ENCODE results near the gene SEMA4D. TPM values are rescaled to one million over a fixed set of nuclear protein-coding genes. Genes with fewer than 3 reads are reported as not detected.

Gene SEMA4D
- total and polyA plus RNA-seq, 9 of the 15 experiments (the other 6 are each of a cell fraction or from before 2014, with no cell fraction given) = 0.38 to 5.1 (median 1.8) TPM

GRCh38 chr9:89314955-89315354 lies 183.0 kb downstream of the SEMA4D start:
- Histone ChIP-seq H3K27me3 (ENCODE audit: control insufficient read depth in 2 of 2, insufficient read depth in 2 of 2, low read length in 2 of 2) (no peaks in the 10 kb centered on the region), H2AFZ (ENCODE audit: low read depth, low read length) (no peak overlapping the region), H3K27ac (ENCODE audit: extremely low read depth, low read depth, low read length) (no peak overlapping the region; the same call in 1 of the 3 replicates), H3K4me3 (peak overlapping the region; percentile 82; the same call in 1 of the 2 replicates), H3K9me1 (ENCODE audit: control insufficient read depth, insufficient read depth, low read length) (peaks cover 4% of the 10 kb centered on the region), H3K4me1 (replicated peaks in 1 of 2; ENCODE audit: control insufficient read depth in 2 of 2, insufficient read depth in 2 of 2, low read length in 2 of 2) (peaks cover 7% of the 10 kb centered on the region in 2 experiments; a peak in 3 of 5 replicates), H3K9ac (ENCODE audit: insufficient read depth in 1 of 2, low read depth in 2 of 2, low read length in 2 of 2) (peak overlapping the region in 1 of 2 experiments; percentile 98; a peak in 3 of 4 replicates), H3K9me3 (replicated peaks; ENCODE audit: control insufficient read depth, insufficient read depth, low read depth, low read length) (no peaks in the 10 kb centered on the region), H3K36me3 (ENCODE audit: control insufficient read depth, insufficient read depth, low read length) (peaks cover 60% of the 10 kb centered on the region), H3K4me2 (ENCODE audit: insufficient read depth, low read length) (peak overlapping the region; percentile 74), H4K20me1 (replicated peaks; ENCODE audit: control insufficient read depth, insufficient read depth, low read length) (peaks cover 28% of the 10 kb centered on the region), H3K79me2 (ENCODE audit: control insufficient read depth, insufficient read depth, low read length) (peaks cover 87% of the 10 kb centered on the region)
- CTCF ChIA-PET (ENCODE audit: low intra/inter-chr PET ratio) = no interaction called here
- DNase-seq (ENCODE audit: extremely low read depth in 1 of 4, low spot score in 3 of 4) (no peak), ATAC-seq (no peak), FAIRE-seq (no peak)
- 63% methylated on average over 1 of the region's 1 CpG for WGBS (ENCODE audit: insufficient coverage, low coverage, missing lambda C conversion rate)
- POLR2A ChIA-PET = no interaction called here
- intact Hi-C loops (cut with micrococcal nuclease) = no loop called here
- in situ Hi-C loops (cut with MboI) = no loop called here
- BruUV-seq (replicated peaks) = no TSS peak
- no peak for TF ChIP-seq ERF (CRISPR knock-in tag; IDR thresholded peaks at IDR 0.05)
- no peak for TF ChIP-seq SAP30 (IDR thresholded peaks at IDR 0.05; ENCODE audit: borderline replicate concordance, insufficient read depth, low read depth, low read length, poor library complexity, severe bottlenecking)
- no peak for TF ChIP-seq CBFB (CRISPR knock-in tag; IDR thresholded peaks at IDR 0.05)
- TF ChIP-seq BMI1 (IDR thresholded peaks at IDR 0.05; ENCODE audit: low read length) = no peak
- TF ChIP-seq TAF9B (IDR thresholded peaks at IDR 0.05; ENCODE audit: partially characterized antibody) = no peak
- no peak for TF ChIP-seq MAX (CRISPR knock-in tag; IDR thresholded peaks at IDR 0.05)
- TF ChIP-seq PPARD (CRISPR knock-in tag; IDR thresholded peaks at IDR 0.05) = no peak
- no peak for TF ChIP-seq IFI16 (CRISPR knock-in tag; IDR thresholded peaks at IDR 0.05)
- TF ChIP-seq SOX6 (IDR thresholded peaks at IDR 0.05) = no peak
- TF ChIP-seq XRCC4 (IDR thresholded peaks at IDR 0.05; ENCODE audit: extremely low read depth, insufficient read depth, insufficient read length) = no peak
- no peak for TF ChIP-seq NELFE (IDR thresholded peaks at IDR 0.05; ENCODE audit: insufficient read depth, insufficient read length)
- no peak for TF ChIP-seq FOSL1 (tag; conservative IDR thresholded peaks at IDR 0.05)
- TF ChIP-seq DNMT1 (IDR thresholded peaks at IDR 0.05) = no peak
- no peak for TF ChIP-seq NFRKB (IDR thresholded peaks at IDR 0.05; ENCODE audit: low read depth)
- no peak for TF ChIP-seq ZNF384 (IDR thresholded peaks at IDR 0.05; ENCODE audit: low read depth, low read length)
- no peak for TF ChIP-seq ZNF511 (CRISPR knock-in tag; IDR thresholded peaks at IDR 0.05)
- TF ChIP-seq ZNF764 (CRISPR knock-in tag; IDR thresholded peaks at IDR 0.05; ENCODE audit: low read depth) = no peak
- TF ChIP-seq LARP7 (IDR thresholded peaks at IDR 0.05) = no peak
- no peak for TF ChIP-seq PHB (CRISPR knock-in tag; IDR thresholded peaks at IDR 0.05)
- no peak for TF ChIP-seq SRSF7 (optimal IDR thresholded peaks at IDR 0.05; ENCODE audit: low read depth, low read length)

Measured in K562 (cell line).